ENCODE data around the gene KLHL7. TPM values are rescaled to one million over a fixed set of nuclear protein-coding genes. Genes with fewer than 3 reads are reported as not detected.

Gene KLHL7
- total RNA-seq: 10 to 100 TPM; 15.6 to 25.5 (median 21.3) TPM
- long read RNA-seq, donor 1, full-length matches to known transcripts: 38 of 47 reads
- long read RNA-seq, donor 1, partial matches to known transcripts: 3 of 47 reads
- long read RNA-seq, donor 1, other reads (novel, unspliced or antisense): 6 of 47 reads
- long read RNA-seq, donor 2, full-length matches to known transcripts: 9 of 13 reads
- long read RNA-seq, donor 2, partial matches to known transcripts: 1 of 13 reads
- long read RNA-seq, donor 2, other reads (novel, unspliced or antisense): 3 of 13 reads

- no peak for TF ChIP-seq CTCF (IDR thresholded peaks at IDR 0.05)
- Histone ChIP-seq H3K36me3 (ENCODE audit: low read depth) (no peaks in the 10 kb centered on the region), H3K4me3 (peak within 1 kb of the TSS; percentile 76), H3K9me3 (no peaks in the 10 kb centered on the region), H3K4me1 (ENCODE audit: low read depth) (peaks cover 8% of the 10 kb centered on the region)
- DNase-seq (peak; percentile 98 to 100 (median 98)), ATAC-seq (peak; percentile 100)
- intact Hi-C loops (cut with DNase I, micrococcal nuclease): loop anchor here in 1 of 2 donors (10.0 kb wide), 1 partner anchor 79 kb away; the partner anchor contains the start of gene NUP42
Observed at GRCh38 chr7:23105644-23106056, at the start of gene KLHL7. TSS of gene KLHL7 (plus strand) at chr7:23105785. CDS start at chr7:23106027, 242 bp downstream.

- no peaks in the 10 kb centered on the region for H3K4me1 ChIP-seq (ENCODE audit: low read depth)
- DNase-seq (no peak), ATAC-seq (no peak)
- H3K36me3 ChIP-seq (ENCODE audit: low read depth): no peaks in the 10 kb centered on the region
- H3K9me3 ChIP-seq: no peaks in the 10 kb centered on the region
- no peak overlapping the region for H3K4me3 ChIP-seq
- no peak for TF ChIP-seq CTCF (IDR thresholded peaks at IDR 0.05)
- intact Hi-C loops (cut with DNase I, micrococcal nuclease): loop anchor here (10.0 kb wide), 3 partner anchors 324 to 504 kb away; no protein-coding TSS in a partner anchor
Observed at GRCh38 chr7:23058408-23059096, 47.0 kb upstream of the KLHL7 start.

- no peak for ATAC-seq
- DNase-seq: no peak
- Histone ChIP-seq H3K9me3 (no peaks in the 10 kb centered on the region), H3K4me1 (ENCODE audit: low read depth) (no peaks in the 10 kb centered on the region), H3K4me3 (no peak overlapping the region), H3K36me3 (ENCODE audit: low read depth) (no peaks in the 10 kb centered on the region)
- intact Hi-C loops (cut with DNase I, micrococcal nuclease): no loop called here
- TF ChIP-seq CTCF (IDR thresholded peaks at IDR 0.05): no peak
Observed at GRCh38 chr7:23061327-23061726, 44.3 kb upstream of the KLHL7 start.

- no peak overlapping the region for H3K4me3 ChIP-seq
- TF ChIP-seq CTCF (IDR thresholded peaks at IDR 0.05): no peak
- intact Hi-C loops (cut with DNase I, micrococcal nuclease): no loop called here
- H3K4me1 ChIP-seq (ENCODE audit: low read depth): no peaks in the 10 kb centered on the region
- ATAC-seq: no peak
- no peaks in the 10 kb centered on the region for H3K9me3 ChIP-seq
- no peak for DNase-seq
- H3K36me3 ChIP-seq (ENCODE audit: low read depth): no peaks in the 10 kb centered on the region
Observed at GRCh38 chr7:23062452-23062851, 43.1 kb upstream of the KLHL7 start.

GRCh38 chr7:23065974-23066373 lies 39.6 kb upstream of the KLHL7 start:
- no peak overlapping the region for H3K4me3 ChIP-seq
- TF ChIP-seq CTCF (IDR thresholded peaks at IDR 0.05): no peak
- no peaks in the 10 kb centered on the region for H3K36me3 ChIP-seq (ENCODE audit: low read depth)
- no peaks in the 10 kb centered on the region for H3K4me1 ChIP-seq (ENCODE audit: low read depth)
- intact Hi-C loops (cut with DNase I, micrococcal nuclease): no loop called here
- DNase-seq (no peak), ATAC-seq (no peak)
- no peaks in the 10 kb centered on the region for H3K9me3 ChIP-seq

Data from mucosa of descending colon (tissue), 3 donors.